Measurements from ENCODE around the gene ITPRIPL1. TPM values are rescaled to one million over a fixed set of nuclear protein-coding genes. Genes with fewer than 3 reads are reported as not detected.
"Not testable (repeated sequence)": the region's sequence is repeated elsewhere in the genome, so short reads cannot be mapped to it uniquely, and the experiment has no call there.

Gene ITPRIPL1
- polyA plus RNA-seq, 1 donor (not counting 4 experiments of a cell fraction or from before 2014, with no cell fraction given): 0.58 TPM

DNA sequence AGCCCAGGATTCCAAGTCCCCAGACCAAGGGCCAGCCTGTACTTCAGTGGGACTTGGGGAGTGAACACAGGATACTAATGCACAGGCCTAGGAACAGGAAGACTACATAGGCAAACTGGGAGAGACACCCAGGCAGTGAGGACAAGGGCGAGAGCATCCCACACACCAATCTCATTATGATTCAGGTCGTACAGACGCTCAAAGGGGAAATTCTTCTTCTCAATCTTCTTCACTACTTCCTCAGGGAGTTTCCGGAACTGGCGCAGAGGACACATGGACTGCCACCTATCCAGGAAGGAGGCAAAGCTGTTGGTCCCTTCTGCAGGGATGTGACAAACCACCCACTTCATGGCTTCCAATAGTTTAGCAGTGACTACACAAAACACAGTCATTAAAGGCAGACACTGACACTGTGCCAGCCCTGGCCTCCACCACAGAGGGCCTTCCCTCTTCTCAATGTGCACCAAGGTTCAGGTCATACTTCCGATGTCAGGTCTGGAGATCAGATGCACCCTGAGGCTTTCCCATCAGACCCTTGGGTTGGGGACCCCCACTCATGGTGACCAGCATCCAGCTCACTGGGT is 37.8 kb upstream of the ITPRIPL1 start:
- H3K27ac ChIP-seq (ENCODE audit: control insufficient read depth, insufficient read depth, low read length): no peak overlapping the region
- H3K9me3 ChIP-seq (ENCODE audit: control insufficient read depth, low read depth, low read length): no peaks in the 10 kb centered on the region
- H3K9me1 ChIP-seq (ENCODE audit: control insufficient read depth, extremely low read depth, insufficient read depth, low read length): no peaks in the 10 kb centered on the region
- H3K36me3 ChIP-seq (ENCODE audit: control insufficient read depth in 2 of 2, extremely low read depth in 1 of 2, insufficient read depth in 2 of 2, low read length in 2 of 2): peaks cover 67 to 75% of the 10 kb centered on the region in 2 experiments
- H3K4me2 ChIP-seq (ENCODE audit: control insufficient read depth, extremely low read depth, insufficient read depth, low read depth, low read length): no peak overlapping the region
- FAIRE-seq (no peak), DNase-seq (ENCODE audit: low read depth, low spot score) (no peak)
- H3K27me3 ChIP-seq (ENCODE audit: control insufficient read depth, extremely low read depth, insufficient read depth, low read length): no peaks in the 10 kb centered on the region
- no peak overlapping the region for H3K9ac ChIP-seq (ENCODE audit: control insufficient read depth, extremely low read depth, insufficient read depth, low read length)
- TF ChIP-seq, protein P1, sequence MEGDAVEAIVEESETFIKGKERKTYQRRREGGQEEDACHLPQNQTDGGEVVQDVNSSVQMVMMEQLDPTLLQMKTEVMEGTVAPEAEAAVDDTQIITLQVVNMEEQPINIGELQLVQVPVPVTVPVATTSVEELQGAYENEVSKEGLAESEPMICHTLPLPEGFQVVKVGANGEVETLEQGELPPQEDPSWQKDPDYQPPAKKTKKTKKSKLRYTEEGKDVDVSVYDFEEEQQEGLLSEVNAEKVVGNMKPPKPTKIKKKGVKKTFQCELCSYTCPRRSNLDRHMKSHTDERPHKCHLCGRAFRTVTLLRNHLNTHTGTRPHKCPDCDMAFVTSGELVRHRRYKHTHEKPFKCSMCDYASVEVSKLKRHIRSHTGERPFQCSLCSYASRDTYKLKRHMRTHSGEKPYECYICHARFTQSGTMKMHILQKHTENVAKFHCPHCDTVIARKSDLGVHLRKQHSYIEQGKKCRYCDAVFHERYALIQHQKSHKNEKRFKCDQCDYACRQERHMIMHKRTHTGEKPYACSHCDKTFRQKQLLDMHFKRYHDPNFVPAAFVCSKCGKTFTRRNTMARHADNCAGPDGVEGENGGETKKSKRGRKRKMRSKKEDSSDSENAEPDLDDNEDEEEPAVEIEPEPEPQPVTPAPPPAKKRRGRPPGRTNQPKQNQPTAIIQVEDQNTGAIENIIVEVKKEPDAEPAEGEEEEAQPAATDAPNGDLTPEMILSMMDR (optimal IDR thresholded peaks at IDR 0.05 in 1 of 3, IDR thresholded peaks at IDR 0.05 in 1 of 3, conservative IDR thresholded peaks at IDR 0.05 in 1 of 3; ENCODE audit: extremely low read depth in 1 of 3, insufficient read depth in 2 of 3, low read length in 3 of 3): no peak
- no peak for TF ChIP-seq EZH2 (IDR thresholded peaks at IDR 0.05; ENCODE audit: low read length)
- no peak overlapping the region for H2AFZ ChIP-seq (ENCODE audit: control insufficient read depth, low read length)
- H3K4me1 ChIP-seq (ENCODE audit: control insufficient read depth, extremely low read depth, insufficient read depth, low read length): no peaks in the 10 kb centered on the region
- H4K20me1 ChIP-seq (ENCODE audit: control insufficient read depth, extremely low read depth, insufficient read depth, low read length): no peaks in the 10 kb centered on the region
- H3K79me2 ChIP-seq (ENCODE audit: control insufficient read depth, insufficient read depth, low read length): no peaks in the 10 kb centered on the region
- dilution Hi-C loops (cut with MboI; ENCODE audit: extremely low pct_ligation_motif_present, low sequenced_read_pairs): no loop called here
- H3K4me3 ChIP-seq (ENCODE audit: control insufficient read depth in 2 of 3, extremely low read depth in 1 of 3, insufficient read depth in 2 of 3, low read depth in 1 of 3, low read length in 3 of 3): no peak overlapping the region

DNA sequence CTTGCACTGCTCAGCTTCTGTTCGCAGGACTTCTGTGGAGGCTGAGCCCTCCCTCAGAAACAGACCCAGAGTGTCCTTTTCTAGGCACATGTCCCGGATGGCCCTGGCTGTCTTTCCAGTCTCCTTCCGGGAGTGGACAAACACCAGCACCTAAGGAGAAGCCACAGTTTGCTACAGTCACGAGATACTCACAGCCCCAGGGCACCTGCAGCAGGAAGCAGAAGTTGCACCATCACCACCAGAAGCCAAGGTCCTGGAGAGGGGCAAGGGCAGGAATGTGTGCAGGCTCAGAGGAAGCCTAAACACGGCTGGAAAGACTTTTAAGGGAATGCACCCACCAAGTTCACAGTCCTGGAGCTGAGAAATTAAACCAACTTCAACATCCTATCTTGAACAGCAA is 33.4 kb upstream of the ITPRIPL1 start:
- Histone ChIP-seq H3K79me2 (ENCODE audit: control insufficient read depth, insufficient read depth, low read length) (no peaks in the 10 kb centered on the region), H3K9me1 (ENCODE audit: control insufficient read depth, extremely low read depth, insufficient read depth, low read length) (no peaks in the 10 kb centered on the region), H4K20me1 (ENCODE audit: control insufficient read depth, extremely low read depth, insufficient read depth, low read length) (no peaks in the 10 kb centered on the region), H3K4me3 (ENCODE audit: control insufficient read depth in 2 of 3, extremely low read depth in 1 of 3, insufficient read depth in 2 of 3, low read depth in 1 of 3, low read length in 3 of 3) (no peak overlapping the region), H3K27me3 (ENCODE audit: control insufficient read depth, extremely low read depth, insufficient read depth, low read length) (no peaks in the 10 kb centered on the region), H3K9ac (ENCODE audit: control insufficient read depth, extremely low read depth, insufficient read depth, low read length) (no peak overlapping the region), H3K27ac (ENCODE audit: control insufficient read depth, insufficient read depth, low read length) (no peak overlapping the region), H3K4me2 (ENCODE audit: control insufficient read depth, extremely low read depth, insufficient read depth, low read depth, low read length) (no peak overlapping the region), H2AFZ (ENCODE audit: control insufficient read depth, low read length) (no peak overlapping the region), H3K36me3 (ENCODE audit: control insufficient read depth in 2 of 2, extremely low read depth in 1 of 2, insufficient read depth in 2 of 2, low read length in 2 of 2) (peaks cover 65 to 68% of the 10 kb centered on the region in 2 experiments), H3K9me3 (ENCODE audit: control insufficient read depth, low read depth, low read length) (no peaks in the 10 kb centered on the region), H3K4me1 (ENCODE audit: control insufficient read depth, extremely low read depth, insufficient read depth, low read length) (no peaks in the 10 kb centered on the region)
- no peak for DNase-seq (ENCODE audit: low read depth, low spot score)
- no peak for FAIRE-seq
- dilution Hi-C loops (cut with MboI; ENCODE audit: extremely low pct_ligation_motif_present, low sequenced_read_pairs): no loop called here
- TF ChIP-seq, protein P1 (optimal IDR thresholded peaks at IDR 0.05 in 1 of 3, IDR thresholded peaks at IDR 0.05 in 1 of 3, conservative IDR thresholded peaks at IDR 0.05 in 1 of 3; ENCODE audit: extremely low read depth in 1 of 3, insufficient read depth in 2 of 3, low read length in 3 of 3): no peak
- TF ChIP-seq EZH2 (IDR thresholded peaks at IDR 0.05; ENCODE audit: low read length): no peak

DNA sequence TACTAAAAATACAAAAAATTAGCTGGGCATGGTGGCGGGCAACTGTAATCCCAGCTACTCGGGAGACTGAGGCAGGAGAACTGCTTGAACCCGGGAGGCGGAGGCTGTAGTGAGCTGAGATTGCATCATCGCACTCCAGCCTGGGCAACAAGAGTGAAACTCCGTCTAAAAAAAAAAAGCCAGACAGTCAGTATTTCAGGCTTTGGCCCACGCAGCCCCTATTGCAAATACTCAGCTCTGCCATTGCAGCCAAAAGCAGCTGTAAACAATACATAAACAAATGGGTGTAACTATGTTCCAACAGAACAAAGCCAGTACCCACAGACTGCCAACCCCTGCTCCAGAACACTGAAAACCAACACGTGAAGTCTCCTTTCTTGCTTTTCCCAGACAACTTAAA is 30.8 kb upstream of the ITPRIPL1 start:
- H3K4me1 ChIP-seq (ENCODE audit: control insufficient read depth, extremely low read depth, insufficient read depth, low read length); FAIRE-seq; H4K20me1 ChIP-seq (ENCODE audit: control insufficient read depth, extremely low read depth, insufficient read depth, low read length); DNase-seq (ENCODE audit: low read depth, low spot score); H3K27me3 ChIP-seq (ENCODE audit: control insufficient read depth, extremely low read depth, insufficient read depth, low read length); H3K4me2 ChIP-seq (ENCODE audit: control insufficient read depth, extremely low read depth, insufficient read depth, low read depth, low read length); H2AFZ ChIP-seq (ENCODE audit: control insufficient read depth, low read length); dilution Hi-C loops (cut with MboI; ENCODE audit: extremely low pct_ligation_motif_present, low sequenced_read_pairs); H3K9me3 ChIP-seq (ENCODE audit: control insufficient read depth, low read depth, low read length); H3K9ac ChIP-seq (ENCODE audit: control insufficient read depth, extremely low read depth, insufficient read depth, low read length); H3K4me3 ChIP-seq (ENCODE audit: control insufficient read depth in 2 of 3, extremely low read depth in 1 of 3, insufficient read depth in 2 of 3, low read depth in 1 of 3, low read length in 3 of 3); H3K9me1 ChIP-seq (ENCODE audit: control insufficient read depth, extremely low read depth, insufficient read depth, low read length); H3K27ac ChIP-seq (ENCODE audit: control insufficient read depth, insufficient read depth, low read length); H3K79me2 ChIP-seq (ENCODE audit: control insufficient read depth, insufficient read depth, low read length): not testable (repeated sequence)
- peaks cover 56 to 71% of the 10 kb centered on the region in 2 experiments for H3K36me3 ChIP-seq (ENCODE audit: control insufficient read depth in 2 of 2, extremely low read depth in 1 of 2, insufficient read depth in 2 of 2, low read length in 2 of 2)
